HEK293 (cell line): ENCODE measurements around the gene ADAMTS17.

Source experiments
- CTCF ChIA-PET: fragments of 350-600 bp; formaldehyde crosslinking; extraction: SDS; loops from one replicate; lab custom pipeline; 2021; ENCODE audit warnings: antibody characterized with exemption; lab: Yijun Ruan, JAX
- POLR2A ChIA-PET: fragments of 300-600 bp; formaldehyde crosslinking; extraction: SDS; loops from one replicate; lab custom pipeline; 2020; ENCODE audit warnings: antibody characterized with exemption, inconsistent platforms; lab: Yijun Ruan, JAX
- H3K27ac ChIP-seq: fragments of 200-500 bp; sonication (Bioruptor generic); 2 replicates; pipeline ENCODE4 v1.5.1; 2014; ENCODE audit warnings: low read depth, low read length, control low read depth, inconsistent platforms; ENCODE audit errors: extremely low read depth
- H3K36me3 ChIP-seq, 2 experiments: fragments of 200-500 bp in 1 of 2; sonication (Bioruptor generic) in 1 of 2; 1 replicate in 1 of 2; 2 replicates in 1 of 2; pipeline ENCODE4 v1.5.1; 2014 to 2017; ENCODE audit warnings: inconsistent platforms in 2 of 2, low read length in 2 of 2; ENCODE audit not compliant: control insufficient read depth in 2 of 2, insufficient read depth in 1 of 2
- H3K4me1 ChIP-seq: fragments of 200-500 bp; sonication (Bioruptor generic); 2 replicates; pipeline ENCODE4 v1.5.1; 2014; ENCODE audit warnings: mild to moderate bottlenecking, low read length, inconsistent platforms; ENCODE audit not compliant: control insufficient read depth, insufficient read depth
- H3K4me3 ChIP-seq: 2 replicates; pipeline ENCODE4 v1.5.1; 2011; ENCODE audit warnings: low read depth, mild to moderate bottlenecking, control low read depth, low read length, moderate library complexity
- H3K9me3 ChIP-seq: fragments of 200-500 bp; sonication (Bioruptor generic); 2 replicates; pipeline ENCODE4 v1.5.1; 2014; ENCODE audit warnings: low read depth, low read length, inconsistent platforms; ENCODE audit not compliant: control insufficient read depth, insufficient read depth
- BCL11A ChIP-seq: fragments of 450-650 bp; formaldehyde crosslinking; IDR thresholded peaks from 2 replicates; pipeline ENCODE4 v1.5.1; 2016; ENCODE audit warnings: low read depth, missing biosample characterization, missing genetic modification characterization
- KLF1 ChIP-seq: fragments of 450-650 bp; formaldehyde crosslinking; IDR thresholded peaks from 2 replicates; pipeline ENCODE4 v1.5.1; 2016; ENCODE audit warnings: missing biosample characterization, missing genetic modification characterization
- OSR2 ChIP-seq: fragments of 450-650 bp; formaldehyde crosslinking; IDR thresholded peaks from 2 replicates; pipeline ENCODE4 v1.5.1; 2016; ENCODE audit warnings: missing biosample characterization, missing genetic modification characterization
- PBX3 ChIP-seq: sonication (generic); formaldehyde crosslinking; IDR thresholded peaks from 2 replicates; pipeline ENCODE4 v1.8.1; 2022; ENCODE audit warnings: mild to moderate bottlenecking, moderate library complexity, missing genetic modification reagents
- SP2 ChIP-seq: fragments of 450-650 bp; formaldehyde crosslinking; IDR thresholded peaks from 2 replicates; pipeline ENCODE4 v1.5.1; 2016; ENCODE audit warnings: missing biosample characterization, missing genetic modification characterization
- WT1 ChIP-seq: fragments of 450-650 bp; formaldehyde crosslinking; IDR thresholded peaks from 2 replicates; pipeline ENCODE4 v1.5.1; 2016; ENCODE audit warnings: missing biosample characterization, missing genetic modification characterization
- ZBTB21 ChIP-seq: fragments of 450-650 bp; formaldehyde crosslinking; IDR thresholded peaks from 2 replicates; pipeline ENCODE4 v1.5.1; 2017; ENCODE audit warnings: missing biosample characterization, missing genetic modification characterization
- ZBTB26 ChIP-seq: fragments of 450-650 bp; formaldehyde crosslinking; optimal IDR thresholded peaks from 2 replicates; pipeline ENCODE3; 2016; ENCODE audit warnings: missing biosample characterization, mild to moderate bottlenecking, missing genetic modification characterization
- ZNF112 ChIP-seq: fragments of 450-650 bp; formaldehyde crosslinking; IDR thresholded peaks from 2 replicates; pipeline ENCODE4 v1.5.0; 2017; ENCODE audit warnings: missing biosample characterization, missing genetic modification characterization
- ZNF140 ChIP-seq: fragments of 450-650 bp; formaldehyde crosslinking; IDR thresholded peaks from 2 replicates; pipeline ENCODE4 v1.5.1; 2016; ENCODE audit warnings: missing biosample characterization, missing genetic modification characterization
- ZNF211 ChIP-seq: fragments of 450-650 bp; formaldehyde crosslinking; IDR thresholded peaks from 2 replicates; pipeline ENCODE4 v1.5.1; 2016; ENCODE audit warnings: low read depth, missing biosample characterization, missing genetic modification characterization
- ZNF292 ChIP-seq: fragments of 450-650 bp; formaldehyde crosslinking; IDR thresholded peaks from 2 replicates; pipeline ENCODE4 v1.5.1; 2016; ENCODE audit warnings: low read depth, missing biosample characterization, missing genetic modification characterization, borderline replicate concordance
- ZNF366 ChIP-seq: fragments of 450-650 bp; formaldehyde crosslinking; conservative IDR thresholded peaks from 2 replicates; pipeline ENCODE4 v1.5.1; 2016; ENCODE audit warnings: missing biosample characterization, missing genetic modification characterization
- ZNF488 ChIP-seq: fragments of 450-650 bp; formaldehyde crosslinking; IDR thresholded peaks from 2 replicates; pipeline ENCODE4 v1.5.1; 2016; ENCODE audit warnings: missing biosample characterization, missing genetic modification characterization
- ZNF555 ChIP-seq: fragments of 450-650 bp; formaldehyde crosslinking; conservative IDR thresholded peaks from 2 replicates; pipeline ENCODE4 v1.5.1; 2017; ENCODE audit warnings: missing biosample characterization, mild to moderate bottlenecking, missing genetic modification characterization, inconsistent platforms
- ZNF600 ChIP-seq: fragments of 450-650 bp; formaldehyde crosslinking; IDR thresholded peaks from 2 replicates; pipeline ENCODE4 v1.5.1; 2016; ENCODE audit warnings: missing biosample characterization, missing genetic modification characterization
- ZNF785 ChIP-seq: fragments of 450-650 bp; formaldehyde crosslinking; IDR thresholded peaks from 2 replicates; pipeline ENCODE4 v1.5.1; 2016; ENCODE audit warnings: missing biosample characterization, missing genetic modification characterization

Gene ADAMTS17

GRCh38 chr15:100208921-100209603 lies 132.7 kb downstream of the ADAMTS17 start:
- no peak for TF ChIP-seq ZNF785 (tag by site-specific recombination)
- TF ChIP-seq BCL11A (tag by site-specific recombination), result no peak
- TF ChIP-seq PBX3 (CRISPR knock-in tag), result no peak
- peaks cover 9% of the 10 kb centered on the region; the same call in 1 of the 2 replicates for H3K4me1 ChIP-seq
- no peak overlapping the region for H3K27ac ChIP-seq
- H3K4me3 ChIP-seq, result no peak overlapping the region
- no peaks in the 10 kb centered on the region for H3K36me3 ChIP-seq
- POLR2A ChIA-PET, result no interaction called here
- H3K9me3 ChIP-seq, result no peaks in the 10 kb centered on the region
- CTCF ChIA-PET, result no interaction called here

- H3K4me1 ChIP-seq, result peaks cover 11% of the 10 kb centered on the region
- H3K27ac ChIP-seq, result no peak overlapping the region
- no peak overlapping the region for H3K4me3 ChIP-seq
- H3K9me3 ChIP-seq, result no peaks in the 10 kb centered on the region
- H3K36me3 ChIP-seq, result no peaks in the 10 kb centered on the region
- POLR2A ChIA-PET, result interaction anchor here (0.6 kb wide), 1 partner anchor 104 kb away, joined by 3 read pairs; no protein-coding TSS in a partner anchor
- no peak for TF ChIP-seq KLF1 (tag by site-specific recombination)
- no peak for TF ChIP-seq ZNF140 (tag by site-specific recombination)
- TF ChIP-seq ZNF292, result no peak
- TF ChIP-seq, all 188 proteins: peak for 0
- CTCF ChIA-PET, result no interaction called here
Measured at GRCh38 chr15:100207053-100207452, 134.7 kb downstream of the ADAMTS17 start.

GRCh38 chr15:100206643-100207042 lies 135.1 kb downstream of the ADAMTS17 start:
- CTCF ChIA-PET, result no interaction called here
- no peak overlapping the region for H3K27ac ChIP-seq
- peaks cover 11% of the 10 kb centered on the region for H3K4me1 ChIP-seq
- no peaks in the 10 kb centered on the region for H3K36me3 ChIP-seq
- POLR2A ChIA-PET, result no interaction called here
- no peak for TF ChIP-seq SP2 (tag by site-specific recombination)
- TF ChIP-seq ZNF366 (tag by site-specific recombination), result no peak
- no peak for TF ChIP-seq ZBTB21
- no peak for TF ChIP-seq ZNF600 (tag by site-specific recombination)
- no peak for TF ChIP-seq WT1
- no peak for TF ChIP-seq ZNF211 (tag by site-specific recombination)
- TF ChIP-seq ZNF488, result no peak
- TF ChIP-seq ZNF555 (tag by site-specific recombination), result no peak
- TF ChIP-seq OSR2 (tag by site-specific recombination), result no peak
- TF ChIP-seq ZNF112 (tag by site-specific recombination), result no peak
- TF ChIP-seq ZBTB26 (tag by site-specific recombination), result no peak
- TF ChIP-seq, all 188 proteins: peak for 0
- H3K4me3 ChIP-seq, result no peak overlapping the region
- no peaks in the 10 kb centered on the region for H3K9me3 ChIP-seq
